SK-N-SH treated with all-trans-retinoic acid at 6 μM for 48 hours (cell line): ENCODE results near the gene LEMD3.

ENCODE experiments used
- ARNTL ChIP-seq: fragments of 450-650 bp; formaldehyde crosslinking; IDR thresholded peaks from 2 replicates; pipeline ENCODE4 v1.5.0; 2020; ENCODE audit warnings: low read depth, mild to moderate bottlenecking, moderate library complexity, borderline replicate concordance
- ZNF8 ChIP-seq: fragments of 450-650 bp; formaldehyde crosslinking; IDR thresholded peaks from 2 replicates; pipeline ENCODE4 v1.5.0; 2020; ENCODE audit warnings: mild to moderate bottlenecking, moderate library complexity

- TF ChIP-seq ARNTL (CRISPR knock-in tag), result no peak
- no peak for TF ChIP-seq ZNF8 (CRISPR knock-in tag)
Measured at GRCh38 chr12:65168681-65169319, 583 bp upstream of the LEMD3 start.
